HG02870 (cell line): ENCODE data around the gene BCL2.
"Not testable (repeated sequence)": the region's sequence is repeated elsewhere in the genome, so short reads cannot be mapped to it uniquely, and the experiment has no call there.

ENCODE experiments used
- ATAC-seq: cut with Tn5 transposase; IDR thresholded peaks from one replicate; pipeline ENCODE4 v1.9.1; 2021; ENCODE audit warnings: mild to moderate bottlenecking, moderate library complexity; ENCODE audit not compliant: unreplicated experiment

Gene BCL2

DNA sequence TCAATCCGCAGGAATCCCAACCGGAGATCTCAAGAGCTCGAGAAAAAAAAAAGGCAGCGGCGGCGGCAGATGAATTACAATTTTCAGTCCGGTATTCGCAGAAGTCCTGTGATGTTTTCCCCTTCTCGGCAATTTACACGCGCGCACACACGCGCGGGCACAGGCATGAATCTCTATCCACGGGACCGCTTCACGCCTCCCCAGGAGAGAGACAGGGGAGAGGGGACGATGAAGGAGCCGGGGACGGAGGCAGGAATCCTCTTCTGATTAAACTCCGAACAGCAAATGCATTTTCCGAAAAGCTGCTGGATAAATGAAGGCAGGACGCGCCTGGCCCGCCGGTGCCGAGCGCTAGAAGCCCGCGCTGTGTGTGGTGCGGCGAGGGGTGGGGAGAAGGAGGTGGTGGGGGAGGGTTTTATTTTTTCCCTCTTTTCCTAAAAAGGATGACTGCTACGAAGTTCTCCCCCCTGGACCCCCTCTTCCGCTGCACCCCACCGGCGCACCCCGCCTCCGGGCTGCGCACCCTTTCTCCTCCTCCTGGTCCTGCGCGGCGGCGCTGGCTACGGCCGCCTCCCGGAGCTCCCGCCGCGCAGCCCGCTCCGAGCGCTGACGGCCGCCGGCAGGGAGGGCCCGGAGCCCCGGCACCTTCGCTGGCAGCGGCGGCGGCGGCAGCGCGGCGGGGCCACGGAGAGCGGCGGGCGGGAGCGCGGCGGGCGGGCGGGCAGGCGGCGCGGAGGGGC, at the start of gene BCL2:
BCL2 (minus strand) TSS at position 387 of the 740 bp plus-strand sequence.
- peak; percentile 6 for ATAC-seq

DNA sequence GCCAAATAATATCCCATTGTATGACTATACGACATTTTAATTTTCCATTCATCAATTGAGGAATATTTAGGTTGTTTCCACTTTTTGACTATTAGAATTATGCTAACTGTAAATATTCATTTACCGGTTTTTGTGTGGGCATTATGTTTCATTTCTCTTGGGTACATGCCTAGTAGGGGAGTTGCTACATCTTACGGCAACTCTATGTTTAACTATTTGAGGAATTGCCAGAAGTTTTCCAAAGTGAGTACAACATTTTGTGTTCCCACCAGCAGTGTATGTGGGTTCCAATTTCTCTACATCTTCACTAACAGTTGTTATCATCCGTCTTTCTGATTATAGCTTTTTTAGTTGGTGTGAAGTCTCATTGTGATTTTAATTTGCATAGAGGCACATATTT, 49.0 kb upstream of the BCL2 start:
- no peak for ATAC-seq

DNA sequence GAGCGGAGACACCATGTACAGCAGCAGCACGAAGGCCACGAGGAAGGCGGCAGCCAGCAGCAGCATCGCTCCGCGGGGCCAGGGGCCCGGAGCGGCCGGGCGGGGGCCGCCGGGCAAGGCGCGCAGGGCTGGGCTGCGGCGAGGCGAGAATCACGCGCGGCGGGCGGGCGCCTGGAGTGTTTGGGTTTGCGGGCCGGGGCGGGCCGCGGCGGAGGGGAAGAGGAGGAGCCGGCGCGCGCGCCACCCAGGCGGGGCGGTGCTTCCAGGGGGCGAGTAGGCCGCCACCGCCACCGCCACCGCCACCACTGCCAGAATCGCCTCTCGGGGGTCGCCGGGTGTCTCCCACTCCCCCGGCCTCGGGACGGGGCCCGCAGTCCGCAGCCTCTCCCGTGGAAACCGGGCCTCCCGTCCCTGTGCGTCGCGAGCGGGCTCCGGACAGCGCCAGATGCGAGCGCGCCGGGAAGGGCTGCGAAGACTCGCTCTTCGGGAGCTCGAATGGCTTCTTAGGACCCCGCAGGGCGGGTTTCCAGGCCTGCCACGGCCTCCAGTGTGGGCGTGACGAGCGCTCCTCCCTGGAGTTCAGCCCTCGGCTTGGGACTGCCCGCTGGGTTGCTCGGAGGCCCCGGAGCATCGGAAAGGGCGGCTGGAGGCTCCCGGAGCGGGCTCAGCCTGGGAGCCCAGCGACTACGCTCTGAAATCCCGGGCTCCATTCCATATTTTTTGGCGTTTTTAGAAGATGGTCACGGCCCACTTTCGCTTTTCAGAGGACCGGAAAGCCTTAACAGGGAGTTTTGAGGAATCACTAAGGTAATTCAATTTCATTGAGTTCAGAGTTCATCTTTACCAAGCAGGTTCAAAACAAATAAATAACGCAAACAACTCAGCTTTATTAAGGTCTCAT, 47.7 kb upstream of the BCL2 start, which contains the start of gene KDSR:
KDSR (minus strand) TSS at position 154 of the 901 bp plus-strand sequence; CDS start at position 66, 88 bp downstream.
- ATAC-seq, result peak; percentile 83

DNA sequence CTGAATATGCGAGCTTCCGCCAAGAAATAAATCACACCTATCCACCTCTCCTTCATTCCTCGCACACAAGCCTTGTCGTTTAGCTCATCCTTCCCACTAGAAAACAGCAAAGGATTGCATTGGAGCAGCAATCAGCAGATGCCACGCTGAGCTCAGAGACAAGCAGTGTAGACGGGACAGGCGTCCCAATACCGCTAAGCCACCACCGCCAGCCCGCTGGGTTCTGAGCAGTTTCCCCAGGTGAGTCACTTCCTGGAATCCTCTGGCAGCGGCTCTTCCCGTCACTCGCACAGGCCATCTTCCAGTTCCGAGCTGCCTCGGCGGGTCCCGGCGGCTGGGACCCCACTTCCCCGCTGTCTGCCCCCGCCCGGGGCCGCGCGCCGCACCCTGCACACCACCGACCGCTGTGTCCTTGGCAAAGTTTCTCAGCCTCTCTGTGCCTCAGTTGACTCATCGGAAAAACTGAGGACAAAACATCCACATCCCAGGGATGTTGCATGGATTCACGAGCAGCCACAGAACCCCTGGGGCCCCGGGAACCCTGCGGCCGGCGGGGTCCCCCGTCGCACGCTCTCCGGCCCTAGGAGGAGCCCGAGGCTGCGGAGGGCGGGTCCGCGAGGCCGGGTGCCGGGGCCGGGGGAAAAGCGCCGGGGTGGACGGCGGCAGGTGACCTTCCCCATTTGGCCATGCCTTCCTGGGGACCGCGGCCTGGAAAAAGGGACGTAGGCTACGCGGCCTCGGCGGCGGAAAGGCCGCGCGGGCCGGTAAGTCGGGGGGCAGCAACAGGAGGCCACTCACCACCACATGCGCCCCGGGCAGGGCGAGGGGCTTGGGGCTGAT, 46.9 kb upstream of the BCL2 start:
- ATAC-seq, result peak; percentile 26

DNA sequence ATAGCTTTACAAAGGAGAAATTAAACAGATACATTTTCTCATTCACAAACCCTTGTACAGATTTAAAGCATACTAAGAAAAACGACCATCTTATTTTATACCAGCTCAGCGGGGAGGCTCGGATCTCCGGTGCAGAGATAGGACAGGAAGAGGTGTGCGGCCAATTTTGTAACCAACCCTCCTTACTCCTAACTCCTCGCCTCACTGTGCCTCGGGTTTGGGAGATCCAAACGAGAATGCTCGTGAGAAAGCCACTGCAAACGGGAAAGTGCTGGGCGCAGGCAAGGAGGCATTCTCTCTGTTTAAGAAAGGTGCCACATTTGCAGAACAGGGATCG, 46.3 kb upstream of the BCL2 start:
- no peak for ATAC-seq

DNA sequence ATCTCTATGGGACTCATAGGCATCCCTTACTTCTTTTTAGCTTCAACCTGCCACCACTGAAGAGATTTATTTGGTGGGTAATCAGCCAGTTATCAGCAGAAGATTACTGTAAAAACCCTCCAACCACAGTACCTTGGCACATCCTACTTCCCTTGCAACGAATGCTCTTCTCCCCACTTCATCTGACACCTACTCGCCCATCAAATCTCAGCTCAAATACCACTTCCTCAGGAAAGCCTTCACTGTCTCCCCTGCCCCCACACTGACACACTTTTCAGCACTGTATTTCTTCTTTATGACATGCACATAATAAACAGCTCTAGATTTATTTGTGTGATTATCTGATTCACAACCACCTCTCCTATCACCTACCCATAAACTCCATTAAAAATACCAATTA, 44.4 kb upstream of the BCL2 start:
- ATAC-seq, result no peak

DNA sequence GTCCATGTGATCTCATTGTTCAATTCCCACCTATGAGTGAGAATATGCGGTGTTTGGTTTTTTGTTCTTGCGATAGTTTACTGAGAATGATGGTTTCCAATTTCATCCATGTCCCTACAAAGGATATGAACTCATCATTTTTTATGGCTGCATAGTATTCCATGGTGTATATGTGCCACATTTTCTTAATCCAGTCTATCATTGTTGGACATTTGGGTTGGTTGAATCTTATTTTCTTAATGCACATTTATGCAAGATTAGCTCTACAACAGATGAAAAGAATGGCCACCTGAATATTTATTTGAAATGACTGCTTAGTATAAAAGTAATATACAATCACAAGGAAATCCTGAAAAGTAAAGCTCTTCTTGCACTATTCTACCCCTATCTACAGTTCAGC, 43.9 kb upstream of the BCL2 start:
- not testable (repeated sequence) for ATAC-seq

DNA sequence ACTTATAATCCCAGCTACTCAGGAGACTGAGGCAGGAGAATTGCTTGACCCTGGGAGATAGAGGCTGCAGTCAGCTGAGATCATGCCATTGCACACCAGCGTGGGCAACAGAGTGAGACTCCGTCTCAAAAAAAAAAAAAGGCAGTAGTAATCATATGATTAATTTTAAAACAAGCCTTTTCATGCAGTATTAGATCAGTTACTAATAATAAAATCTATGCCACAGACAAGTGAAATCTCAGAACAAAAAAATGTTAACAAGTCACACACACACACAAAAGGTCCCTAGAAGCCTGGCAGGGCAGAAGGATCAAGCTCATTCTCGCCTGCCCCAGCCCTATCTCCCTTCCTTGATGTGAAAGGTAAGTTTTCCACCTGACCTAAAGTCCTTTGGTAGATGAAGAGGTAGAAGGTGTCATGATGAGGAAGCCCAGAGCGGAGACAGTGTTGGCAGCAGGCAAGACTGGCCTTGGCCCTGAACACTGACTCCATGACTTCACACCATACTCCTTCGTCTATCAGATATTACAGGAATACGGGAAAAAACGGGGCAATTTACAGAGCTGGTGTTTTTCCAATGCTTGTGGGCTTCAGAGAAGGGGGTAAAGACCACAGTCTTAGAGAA, 36.8 kb upstream of the BCL2 start:
- ATAC-seq, result no peak

DNA sequence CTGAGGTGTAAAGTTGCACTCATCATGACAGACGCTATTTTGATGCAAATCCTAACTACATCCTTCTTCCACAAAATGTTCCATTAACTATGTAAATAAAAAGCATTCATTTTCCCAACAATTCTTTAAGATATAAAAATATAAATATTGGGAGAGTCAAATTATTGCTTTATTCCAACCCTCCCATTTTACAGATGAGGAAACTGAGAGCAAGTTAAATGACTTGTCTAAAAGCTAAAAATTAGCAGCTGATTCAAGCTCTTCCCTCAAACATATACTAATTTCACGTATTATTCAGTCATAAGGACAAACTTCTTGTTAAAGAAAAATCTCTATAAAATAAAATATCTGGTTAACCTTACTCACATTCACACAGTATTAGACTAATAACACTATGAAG, 30.7 kb upstream of the BCL2 start:
- no peak for ATAC-seq

DNA sequence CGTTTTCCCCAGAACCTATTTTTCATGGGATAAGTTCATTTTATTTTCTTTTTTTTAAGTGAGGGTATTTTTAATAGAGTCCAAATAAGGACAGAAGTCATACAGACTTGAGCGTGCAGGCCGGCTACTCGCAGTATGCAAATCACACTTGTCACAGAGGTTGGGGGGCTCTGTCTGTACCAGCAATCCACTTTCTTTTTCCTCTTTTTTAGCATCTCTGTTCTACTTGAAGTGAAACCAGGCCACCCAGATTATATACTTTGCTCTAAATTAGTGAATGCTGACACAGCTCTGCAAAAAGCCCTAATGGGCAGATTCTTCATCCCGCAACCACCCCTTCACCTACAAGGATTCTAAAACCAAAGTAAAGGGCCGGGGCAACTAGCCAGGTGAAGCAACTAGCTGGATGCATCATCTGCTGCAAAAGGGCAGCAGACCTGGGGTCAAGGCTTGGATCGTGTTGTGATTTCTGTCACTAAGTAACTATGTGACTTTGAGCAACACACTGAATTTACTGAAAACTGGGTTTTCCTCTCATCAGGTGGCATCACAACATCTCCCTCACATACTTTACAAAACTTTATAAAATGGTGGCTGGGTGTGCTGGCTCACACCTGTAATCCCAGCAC, 29.1 kb upstream of the BCL2 start:
- ATAC-seq, result no peak

DNA sequence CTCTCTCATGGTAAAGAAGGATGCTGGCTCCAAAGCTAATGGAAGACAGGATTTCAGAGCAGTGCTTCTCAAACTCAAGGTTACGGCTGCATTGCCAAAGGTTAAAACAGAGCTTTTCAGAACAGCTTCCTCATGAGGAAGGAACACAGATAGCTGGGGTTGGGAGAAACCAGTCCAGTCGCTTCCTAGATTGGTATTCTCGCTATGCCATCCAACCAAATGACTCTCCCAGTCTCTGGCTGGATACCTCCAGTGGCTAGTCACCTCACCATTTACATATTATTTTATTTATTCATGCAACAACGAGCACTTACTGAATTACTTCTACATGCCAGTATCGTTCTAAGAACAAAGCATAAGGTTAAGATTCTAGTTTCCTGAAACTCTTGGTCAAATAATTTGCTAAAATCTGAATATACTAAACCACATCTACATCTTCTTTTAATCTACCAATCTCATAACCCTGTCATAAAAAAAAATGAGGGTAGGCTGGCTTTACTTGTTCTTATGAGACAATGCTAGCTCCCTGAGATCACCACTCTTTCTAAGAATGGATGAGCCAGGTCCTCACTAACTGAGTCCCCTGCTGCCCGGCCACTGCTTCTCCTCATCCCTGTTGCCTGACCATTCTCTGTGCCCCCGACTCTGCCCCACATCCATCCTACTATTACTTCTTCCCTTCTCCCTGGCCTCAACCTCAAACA, 27.1 kb upstream of the BCL2 start:
- no peak for ATAC-seq

DNA sequence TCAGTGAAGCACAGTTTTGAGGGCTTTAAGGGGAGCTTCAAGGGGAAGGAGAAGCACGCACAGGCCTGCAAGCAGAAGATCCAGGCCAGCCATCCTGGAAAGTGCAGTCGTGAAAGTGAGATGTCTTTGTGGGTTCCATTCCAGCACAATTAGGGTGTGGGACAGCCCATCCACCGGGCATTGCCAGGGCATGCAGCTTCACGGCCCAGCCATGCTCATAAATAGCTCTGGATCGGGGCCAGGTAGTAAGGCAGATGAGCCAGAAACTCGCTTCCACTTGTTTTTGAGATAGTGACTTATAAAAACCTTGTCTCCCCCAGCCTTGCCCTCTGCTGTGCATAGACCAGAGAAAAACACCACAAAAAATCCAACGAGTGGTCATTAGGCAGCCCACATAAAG, 26.5 kb upstream of the BCL2 start:
- ATAC-seq, result no peak

DNA sequence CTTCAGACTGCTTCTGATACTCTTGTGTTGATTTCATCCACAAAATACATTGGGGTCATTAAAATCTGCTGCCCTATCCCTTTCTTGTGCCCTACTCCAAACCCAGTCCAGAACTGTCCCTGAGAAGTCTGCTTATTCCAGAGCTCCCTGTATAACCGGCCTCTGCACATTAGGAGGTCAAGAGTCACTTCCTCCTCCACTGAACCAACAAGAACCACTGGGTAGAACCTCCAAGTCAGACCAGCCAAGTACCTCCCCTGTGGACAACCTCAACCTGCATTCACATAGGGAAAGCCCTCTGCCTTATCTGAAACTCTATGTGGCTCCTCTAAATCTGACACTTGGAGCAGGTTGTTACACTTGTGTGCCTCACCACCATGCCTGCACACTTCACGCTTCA, 25.3 kb upstream of the BCL2 start:
- ATAC-seq, result no peak

DNA sequence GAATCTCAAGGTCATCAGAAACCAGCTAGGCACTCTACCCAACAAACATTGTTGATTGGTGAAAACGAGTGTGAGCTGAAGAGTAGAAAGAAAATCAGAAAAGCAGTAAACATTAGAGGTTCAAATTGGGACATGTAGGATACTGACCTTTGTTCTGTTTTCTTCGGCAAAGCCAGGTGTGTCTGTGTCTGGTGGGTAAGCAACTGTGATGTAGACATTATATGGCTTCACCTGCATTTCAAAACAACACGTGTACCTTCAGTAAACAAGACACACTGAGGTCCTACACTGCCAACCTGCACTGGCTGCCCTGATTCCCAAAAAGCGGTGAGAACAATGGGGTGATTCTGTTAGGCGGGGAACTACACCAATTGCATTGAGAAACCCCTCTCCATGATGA, 24.7 kb upstream of the BCL2 start:
- no peak for ATAC-seq

DNA sequence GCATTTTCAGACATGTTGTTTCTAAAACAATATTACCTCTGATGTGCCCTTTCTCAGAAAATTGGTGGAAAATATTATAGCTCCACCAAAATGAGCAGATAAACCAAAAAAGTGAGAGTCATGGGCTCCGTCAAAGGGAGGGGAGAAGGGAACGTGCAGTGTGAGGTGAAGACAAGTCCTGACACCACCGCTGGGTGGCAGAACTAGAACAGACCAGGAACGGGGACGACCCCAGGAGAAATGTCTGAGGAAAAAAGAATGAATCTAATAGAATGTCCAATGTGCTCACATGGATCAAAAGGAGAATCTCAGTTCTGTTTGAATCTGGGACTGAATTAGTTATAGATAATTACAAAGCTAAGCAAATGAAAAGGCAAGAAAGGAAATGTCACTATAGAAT, 22.6 kb upstream of the BCL2 start:
- peak; percentile 90 for ATAC-seq

DNA sequence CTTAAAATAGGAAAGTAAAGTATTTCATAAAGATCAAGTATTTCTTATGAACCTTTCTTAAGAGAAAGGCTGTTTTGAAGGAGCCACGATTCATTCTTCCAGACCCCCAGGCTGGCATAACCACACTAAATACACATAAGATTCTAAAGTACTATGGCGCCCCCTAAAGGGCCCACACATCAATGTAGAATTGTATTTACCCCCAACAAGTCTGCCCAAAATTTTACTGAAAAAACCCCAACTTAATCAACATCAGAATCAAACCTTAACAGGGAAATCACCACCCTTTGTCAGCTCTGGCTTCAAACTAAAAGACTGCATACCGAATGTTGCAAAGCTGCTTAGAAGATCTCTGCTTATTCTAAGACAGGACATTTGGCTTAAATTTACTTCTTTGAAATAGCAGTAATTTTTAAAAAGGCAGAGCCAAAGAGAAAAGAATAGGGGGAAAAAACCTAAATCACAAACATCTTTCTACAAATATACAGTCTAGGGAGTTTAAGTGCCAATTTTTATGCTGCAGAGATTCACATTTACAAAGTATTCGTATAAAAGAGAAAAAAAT, 20.4 kb upstream of the BCL2 start:
- ATAC-seq, result no peak

DNA sequence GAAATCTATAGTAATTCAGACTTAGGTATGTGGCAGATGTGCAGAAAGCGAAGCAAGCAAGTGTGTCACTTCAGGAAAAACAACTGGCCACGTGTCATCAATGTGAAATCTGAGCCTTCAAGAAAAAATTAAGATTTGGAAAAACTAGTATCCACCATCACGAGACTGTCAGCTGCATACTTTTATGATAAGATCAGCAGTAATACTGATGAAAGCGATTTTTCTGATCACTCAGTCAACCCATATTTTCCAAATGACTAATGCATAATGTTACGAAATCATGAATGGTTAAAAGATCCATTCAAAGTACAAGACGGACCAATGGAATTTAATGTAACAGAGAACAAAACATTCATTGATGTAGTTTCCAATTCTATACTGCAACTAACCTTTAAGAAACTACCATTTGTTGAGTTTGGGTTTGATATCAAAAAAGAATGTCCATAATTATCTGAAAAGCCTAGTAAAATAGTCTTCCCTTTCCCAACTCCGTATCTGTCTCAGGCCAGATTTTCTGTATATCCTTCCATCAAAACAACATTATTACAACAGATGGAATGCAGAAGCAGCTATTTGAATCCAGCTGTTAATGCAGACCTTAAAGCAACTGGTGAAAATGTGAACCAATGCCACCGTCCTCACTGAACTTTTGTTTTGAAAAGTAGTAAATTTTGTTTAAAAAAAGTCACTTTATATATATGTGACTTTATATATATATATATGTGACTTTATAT, 17.0 kb upstream of the BCL2 start:
- ATAC-seq, result no peak

DNA sequence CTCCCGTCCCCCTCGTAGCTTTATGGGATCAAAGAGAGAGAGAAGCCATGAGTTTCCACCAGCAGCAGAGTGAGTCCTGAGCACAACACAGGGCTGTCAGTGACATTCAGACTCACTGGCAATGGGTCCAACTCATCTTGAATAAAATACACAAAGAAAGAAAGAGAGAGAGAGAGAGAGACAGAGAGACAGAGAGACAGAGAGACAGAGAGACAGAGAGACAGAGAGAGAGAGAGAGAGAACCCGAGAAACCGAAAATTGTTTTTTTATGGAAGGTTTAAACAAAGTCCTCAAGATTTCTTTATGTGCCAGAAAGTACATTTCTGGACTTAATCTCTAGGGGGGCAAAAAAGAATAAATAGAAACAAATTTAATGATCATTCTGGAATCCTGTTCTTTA, 11.5 kb upstream of the BCL2 start:
- ATAC-seq, result no peak
